CD4-positive, CD25-positive, alpha-beta regulatory T cell (primary cell): Measurements from ENCODE around the gene SYF2. TPM values are rescaled to one million over a fixed set of nuclear protein-coding genes. Genes with fewer than 3 reads are reported as not detected.
"Not testable (repeated sequence)": the region's sequence is repeated elsewhere in the genome, so short reads cannot be mapped to it uniquely, and the experiment has no call there.

Source experiments
- ATAC-seq, 2 donors: fragments of 150-1000 bp; cut with Tn5 transposase; one replicate each; pipeline ENCODE4 v1.10.0; 2021; ENCODE audit warnings: low read depth in 2 of 2, moderate number of reproducible peaks in 2 of 2, moderate library complexity in 1 of 2
- DNase-seq, 3 donors: peaks; one replicate each; pipeline versions ENCODE4 v3.0.0 to v3.0.0-alpha.2; 2012 to 2022; ENCODE audit warnings: mixed read lengths in 1 of 3
- H3K27ac ChIP-seq: one replicate; pipeline ENCODE4 v1.7.0; 2013; ENCODE audit warnings: mild to moderate bottlenecking, low read length; ENCODE audit not compliant: insufficient read depth, poor library complexity, severe bottlenecking
- H3K27me3 ChIP-seq: one replicate; pipeline ENCODE4 v1.7.0; 2013; ENCODE audit warnings: low read length; ENCODE audit not compliant: control insufficient read depth, insufficient read depth
- H3K36me3 ChIP-seq: one replicate; pipeline ENCODE4 v1.7.0; 2013; ENCODE audit warnings: mild to moderate bottlenecking, low read length, moderate library complexity; ENCODE audit not compliant: control insufficient read depth, insufficient read depth
- H3K4me1 ChIP-seq: 2 replicates; pipeline ENCODE4 v1.7.0; 2013; ENCODE audit warnings: mild to moderate bottlenecking, low read length; ENCODE audit not compliant: insufficient read depth, control insufficient read depth, poor library complexity, severe bottlenecking
- H3K4me3 ChIP-seq: one replicate; pipeline ENCODE4 v1.7.0; 2013; ENCODE audit warnings: low read depth, mild to moderate bottlenecking, low read length, moderate library complexity
- H3K9me3 ChIP-seq, 2 experiments: 1 replicate in 1 of 2; 2 replicates in 1 of 2; pipeline ENCODE4 v1.7.0; 2013; ENCODE audit warnings: low read length in 2 of 2, mild to moderate bottlenecking in 1 of 2, moderate library complexity in 1 of 2; ENCODE audit not compliant: control insufficient read depth in 2 of 2
- H3K27ac Mint-ChIP-seq, 3 donors: one replicate each; pipeline ENCODE4 v1.8.0; 2020 to 2022; ENCODE audit warnings: mild to moderate bottlenecking in 3 of 3, mixed read lengths in 3 of 3, moderate library complexity in 2 of 3
- H3K27me3 Mint-ChIP-seq: one replicate; pipeline ENCODE4 v1.8.0; 2022; ENCODE audit warnings: mild to moderate bottlenecking, mixed read lengths
- H3K36me3 Mint-ChIP-seq: one replicate; pipeline ENCODE4 v1.8.0; 2020; ENCODE audit warnings: mixed read lengths
- H3K4me1 Mint-ChIP-seq, 4 donors: one replicate each; pipeline ENCODE4 v1.8.0; 2020 to 2022; ENCODE audit warnings: mixed read lengths in 4 of 4, mild to moderate bottlenecking in 1 of 4
- H3K4me3 Mint-ChIP-seq, 4 donors: one replicate each; pipeline ENCODE4 v1.8.0; 2020 to 2022; ENCODE audit warnings: mild to moderate bottlenecking in 4 of 4, mixed read lengths in 4 of 4, moderate library complexity in 3 of 4
- H3K9me3 Mint-ChIP-seq, 7 donors: one replicate each; pipeline ENCODE4 v1.8.0; 2020 to 2022; ENCODE audit warnings: mixed read lengths in 7 of 7, mild to moderate bottlenecking in 3 of 7, moderate library complexity in 2 of 7
- polyA plus RNA-seq, 4 donors: library from polyadenylated mRNA; unstranded; fragments of 300-500 nt; fragmentation: Illumina TruSeq; gene quantifications; one replicate each; pipeline ENCODE4 v1.2.3, GENCODE V29; 2021
- total RNA-seq: library from RNA; stranded (reverse); gene quantifications from one replicate; pipeline ENCODE4 v1.2.3, GENCODE V29; 2022

Gene SYF2
- 65.6 TPM for total RNA-seq
- polyA plus RNA-seq: 10 to 100 TPM; 76.3 to 97.1 (median 85.8) TPM

DNA sequence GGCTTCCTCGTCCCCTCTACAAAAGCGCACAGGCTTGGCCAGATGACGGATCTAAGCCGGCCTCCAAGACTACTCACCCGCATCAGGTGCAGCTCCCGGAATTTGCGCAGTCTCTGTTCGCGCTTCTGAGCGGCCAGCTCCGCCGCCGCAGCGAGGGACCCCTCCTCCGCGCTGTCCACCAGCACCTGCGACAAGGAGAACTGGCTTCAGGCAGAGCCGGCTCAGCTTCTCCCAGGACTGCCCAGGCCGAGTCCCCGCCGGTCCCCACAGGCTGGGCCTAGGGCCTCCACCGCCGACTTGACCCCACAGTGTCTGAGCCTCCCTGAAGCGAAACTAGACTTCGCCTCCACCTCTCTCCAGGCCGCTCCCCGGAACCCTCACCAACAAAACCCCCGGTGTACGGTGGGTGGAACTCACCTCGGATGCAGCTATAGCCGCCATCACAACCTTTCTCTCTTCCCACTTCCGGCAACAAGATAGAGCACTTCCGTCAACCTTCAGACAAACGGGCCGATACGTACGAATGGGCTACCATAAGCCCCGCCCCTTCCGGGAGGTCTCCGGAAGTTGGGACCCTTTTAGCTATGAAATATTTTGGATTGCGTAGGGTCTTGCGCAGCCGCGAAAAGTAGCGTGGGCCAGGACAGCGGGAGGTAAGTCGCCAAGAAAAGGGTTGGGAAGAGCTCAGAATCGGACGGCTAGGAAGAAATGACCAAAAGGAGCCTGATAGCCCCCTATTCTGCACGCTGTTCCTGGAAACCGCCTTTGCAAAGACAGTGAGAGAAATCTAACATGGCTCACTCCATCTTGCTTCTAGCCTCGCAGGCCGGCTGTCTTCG, at the start of gene SYF2:
SYF2 (minus strand) TSS at position 476 of the 839 bp plus-strand sequence; CDS start at position 441, 35 bp downstream.
- H3K4me1 Mint-ChIP-seq: peaks cover 7 to 48% (median 27%) of the 10 kb centered on the region in 4 donors
- H3K27ac Mint-ChIP-seq: no peak within 1 kb of the TSS
- no peak within 1 kb of the TSS for H3K4me3 Mint-ChIP-seq
- peaks cover 0 to 2% (median 0%) of the 10 kb centered on the region in 7 donors for H3K9me3 Mint-ChIP-seq
- H3K4me1 ChIP-seq: peaks cover 30% of the 10 kb centered on the region
- peak within 1 kb of the TSS; percentile 94 for H3K27ac ChIP-seq
- H3K27me3 Mint-ChIP-seq: no peaks in the 10 kb centered on the region
- H3K36me3 Mint-ChIP-seq: peaks cover 25% of the 10 kb centered on the region
- no peaks in the 10 kb centered on the region for H3K27me3 ChIP-seq
- H3K36me3 ChIP-seq: peaks cover 31% of the 10 kb centered on the region
- no peaks in the 10 kb centered on the region for H3K9me3 ChIP-seq
- H3K4me3 ChIP-seq: peak within 1 kb of the TSS; percentile 95
- DNase-seq (peak; percentile 87 to 96 (median 92)), ATAC-seq (peak; percentile 91 to 94)

GRCh38 chr1:25279693-25280111, 47.4 kb upstream of the SYF2 start:
- H3K9me3 Mint-ChIP-seq: not testable (repeated sequence)

GRCh38 chr1:25278790-25279189, 46.5 kb upstream of the SYF2 start:
- not testable (repeated sequence) for H3K27ac Mint-ChIP-seq, H3K4me3 Mint-ChIP-seq, H3K4me1 Mint-ChIP-seq, H3K36me3 Mint-ChIP-seq, H3K27me3 ChIP-seq, H3K4me3 ChIP-seq, H3K27ac ChIP-seq, DNase-seq, H3K36me3 ChIP-seq, H3K9me3 ChIP-seq, H3K9me3 Mint-ChIP-seq, ATAC-seq, H3K4me1 ChIP-seq
- peaks cover 12% of the 10 kb centered on the region for H3K27me3 Mint-ChIP-seq

More at GRCh38 chr1:25279693-25280111, 47.4 kb upstream of the SYF2 start:
- not testable (repeated sequence) for H3K4me3 Mint-ChIP-seq, H3K36me3 ChIP-seq, DNase-seq, H3K27ac Mint-ChIP-seq, ATAC-seq, H3K9me3 ChIP-seq, H3K4me3 ChIP-seq, H3K4me1 ChIP-seq, H3K36me3 Mint-ChIP-seq, H3K27ac ChIP-seq, H3K27me3 Mint-ChIP-seq, H3K4me1 Mint-ChIP-seq, H3K27me3 ChIP-seq

DNA sequence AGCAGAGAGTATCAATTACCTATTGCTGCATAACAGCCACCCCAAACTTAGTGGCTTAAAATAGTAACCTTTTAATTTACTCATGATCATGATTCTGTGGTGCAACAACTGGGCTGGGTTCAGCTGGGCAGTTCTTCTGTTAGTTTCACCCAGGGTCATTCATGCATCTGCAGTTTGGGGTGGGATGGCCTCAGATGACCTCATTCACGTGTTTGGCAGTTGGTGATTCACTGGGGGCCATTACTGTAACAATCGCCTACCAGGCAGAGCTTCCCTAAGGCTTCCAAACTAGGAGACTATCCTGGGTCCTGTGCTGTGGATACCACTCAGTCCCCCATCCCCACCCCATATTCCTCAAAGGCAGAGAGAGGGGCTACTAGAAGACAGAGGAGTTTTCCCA, 46.1 kb upstream of the SYF2 start:
- not testable (repeated sequence) for H3K4me1 Mint-ChIP-seq, H3K4me3 Mint-ChIP-seq, H3K4me3 ChIP-seq, H3K27me3 ChIP-seq, DNase-seq, H3K9me3 ChIP-seq, ATAC-seq, H3K36me3 Mint-ChIP-seq, H3K27ac Mint-ChIP-seq, H3K27ac ChIP-seq, H3K9me3 Mint-ChIP-seq, H3K4me1 ChIP-seq, H3K36me3 ChIP-seq
- peaks cover 12% of the 10 kb centered on the region for H3K27me3 Mint-ChIP-seq

GRCh38 chr1:25277295-25277694, 45.0 kb upstream of the SYF2 start:
- ATAC-seq, H3K9me3 Mint-ChIP-seq: not testable (repeated sequence)

GRCh38 chr1:25275648-25276047, 43.3 kb upstream of the SYF2 start:
- not testable (repeated sequence) for ATAC-seq, H3K9me3 Mint-ChIP-seq, H3K4me3 Mint-ChIP-seq, H3K27ac ChIP-seq, H3K27me3 ChIP-seq, H3K36me3 ChIP-seq, H3K36me3 Mint-ChIP-seq, H3K4me1 Mint-ChIP-seq, H3K27ac Mint-ChIP-seq, H3K4me3 ChIP-seq, H3K9me3 ChIP-seq, H3K4me1 ChIP-seq, DNase-seq
- H3K27me3 Mint-ChIP-seq: peaks cover 15% of the 10 kb centered on the region

More at GRCh38 chr1:25277295-25277694, 45.0 kb upstream of the SYF2 start:
- H3K4me1 Mint-ChIP-seq, H3K36me3 ChIP-seq, H3K4me1 ChIP-seq, H3K4me3 ChIP-seq, H3K27ac ChIP-seq, H3K9me3 ChIP-seq, H3K4me3 Mint-ChIP-seq, H3K27ac Mint-ChIP-seq, DNase-seq, H3K36me3 Mint-ChIP-seq, H3K27me3 ChIP-seq: not testable (repeated sequence)
- peaks cover 14% of the 10 kb centered on the region for H3K27me3 Mint-ChIP-seq

DNA sequence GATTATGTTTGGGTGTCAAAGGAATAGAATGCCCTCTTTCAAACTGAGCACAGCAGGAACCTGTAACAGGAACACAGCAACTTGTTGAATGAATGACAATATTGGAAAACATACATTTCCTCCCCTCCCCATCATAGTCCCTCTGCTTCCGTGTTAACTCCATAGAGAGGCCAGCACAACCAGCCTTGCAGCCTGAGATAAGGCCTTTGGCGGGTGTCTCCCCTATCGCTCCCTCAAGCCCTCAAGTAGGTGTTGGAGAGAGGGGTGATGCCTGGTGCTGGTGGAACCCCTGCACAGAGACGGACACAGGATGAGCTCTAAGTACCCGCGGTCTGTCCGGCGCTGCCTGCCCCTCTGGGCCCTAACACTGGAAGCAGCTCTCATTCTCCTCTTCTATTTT, 39.9 kb upstream of the SYF2 start, which contains the start of gene RHD:
RHD (plus strand) TSS at position 272 of the 400 bp plus-strand sequence; CDS start at position 311, 39 bp downstream.
- not testable (repeated sequence) for H3K27ac Mint-ChIP-seq, H3K4me1 Mint-ChIP-seq, H3K36me3 ChIP-seq, H3K4me3 Mint-ChIP-seq, H3K27me3 ChIP-seq, H3K9me3 ChIP-seq, H3K36me3 Mint-ChIP-seq, H3K4me3 ChIP-seq, H3K27ac ChIP-seq, ATAC-seq, H3K9me3 Mint-ChIP-seq, H3K4me1 ChIP-seq, DNase-seq
- H3K27me3 Mint-ChIP-seq: peaks cover 15% of the 10 kb centered on the region
